Measurements from ENCODE around the gene FBXW9. TPM values are rescaled to one million over a fixed set of nuclear protein-coding genes. Genes with fewer than 3 reads are reported as not detected.
"Not testable (repeated sequence)": the region's sequence is repeated elsewhere in the genome, so short reads cannot be mapped to it uniquely, and the experiment has no call there.

FBXW9 gene
- polyA plus RNA-seq, 2 donors: 5.0 to 12.3 TPM

DNA sequence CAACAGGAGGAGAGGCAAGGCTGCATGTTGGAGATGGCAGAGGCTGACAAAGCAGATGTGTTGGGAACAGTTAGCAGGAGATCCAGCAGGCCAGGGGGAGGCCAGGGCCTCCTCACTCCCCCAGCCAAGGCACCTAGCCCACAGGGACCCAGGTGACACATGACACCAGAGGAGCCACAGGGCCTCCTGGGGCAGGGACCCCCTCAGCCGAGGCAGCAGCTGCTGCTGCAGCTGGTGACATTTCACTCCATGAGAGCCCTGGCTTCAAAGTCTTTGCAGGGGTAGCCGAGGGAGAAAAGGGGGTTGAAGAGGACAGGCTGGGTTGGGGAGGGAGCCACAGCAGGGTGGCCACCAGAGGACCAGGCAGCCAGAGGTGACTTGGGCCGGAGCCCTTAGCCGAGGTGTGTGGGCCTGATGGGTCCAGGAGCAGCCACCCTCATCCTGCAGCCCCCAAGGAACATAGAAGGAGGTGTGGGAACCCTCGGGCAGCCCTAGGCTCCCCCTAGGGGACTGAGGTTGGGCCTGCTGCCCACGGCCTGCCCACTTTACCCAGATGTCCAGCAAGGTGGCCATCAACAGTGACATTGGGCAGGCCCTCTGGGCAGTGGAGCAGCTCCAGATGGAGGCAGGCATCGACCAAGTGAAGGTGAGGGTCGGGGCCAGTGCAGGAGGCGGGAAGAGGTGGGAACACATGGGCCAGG is 8.8 kb downstream of the FBXW9 start, which contains the start of gene GNG14:
TSS of gene GNG14 (plus strand) at position 503 of the 701 bp plus-strand sequence. CDS start at position 554, 51 bp downstream.
- Histone ChIP-seq H3K9me3 (ENCODE audit: control insufficient read depth in 2 of 2, insufficient read depth in 1 of 2, low read depth in 1 of 2, low read length in 1 of 2) (no peaks in the 10 kb centered on the region), H3K36me3 (ENCODE audit: control insufficient read depth in 2 of 2, insufficient read depth in 2 of 2, low read length in 1 of 2) (peaks cover 0 to 7% of the 10 kb centered on the region in 2 donors), H3K4me1 (ENCODE audit: control insufficient read depth in 2 of 2, insufficient read depth in 2 of 2, low read length in 1 of 2) (no peaks in the 10 kb centered on the region), H3K27ac (ENCODE audit: low read depth in 2 of 2, low read length in 1 of 2) (no peak within 1 kb of the TSS), H3K4me3 (ENCODE audit: low read depth in 1 of 2, low read length in 2 of 2) (no peak within 1 kb of the TSS), H3K27me3 (ENCODE audit: control insufficient read depth in 1 of 2, insufficient read depth in 2 of 2, low read length in 2 of 2) (no peaks in the 10 kb centered on the region)
- WGBS, 2 donors: 85 to 88% methylated on average over 9 of the region's 9 CpGs

DNA sequence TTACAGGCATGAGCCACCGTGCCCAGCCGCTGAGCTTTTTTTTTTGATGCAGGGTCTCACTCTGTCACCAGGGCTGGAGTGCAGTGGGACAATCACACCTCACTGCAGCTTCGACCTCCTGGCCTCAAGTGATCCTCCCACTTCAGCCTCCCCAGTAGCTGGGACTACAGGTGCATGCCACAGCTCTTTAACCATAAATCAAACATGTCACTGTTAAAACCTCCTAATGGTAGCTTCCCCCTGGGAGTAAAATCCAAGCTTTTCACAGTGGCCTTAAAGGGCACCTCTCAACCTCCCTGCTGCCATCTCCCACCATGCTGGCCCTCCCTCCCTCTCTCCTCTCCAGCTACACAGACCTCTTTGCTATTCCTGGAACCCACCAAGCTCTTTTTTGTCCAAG is 10.6 kb downstream of the FBXW9 start:
- H3K36me3 ChIP-seq (ENCODE audit: control insufficient read depth in 2 of 2, insufficient read depth in 2 of 2, low read length in 1 of 2): peaks cover 0 to 7% of the 10 kb centered on the region in 2 donors
- no peak overlapping the region for H3K27ac ChIP-seq (ENCODE audit: low read depth in 2 of 2, low read length in 1 of 2)
- 84 to 88% methylated on average over 3 of the region's 3 CpGs for WGBS, 2 donors
- H3K4me3 ChIP-seq (ENCODE audit: low read depth in 1 of 2, low read length in 2 of 2): no peak overlapping the region
- no peaks in the 10 kb centered on the region for H3K27me3 ChIP-seq (ENCODE audit: control insufficient read depth in 1 of 2, insufficient read depth in 2 of 2, low read length in 2 of 2)
- no peaks in the 10 kb centered on the region for H3K4me1 ChIP-seq (ENCODE audit: control insufficient read depth in 2 of 2, insufficient read depth in 2 of 2, low read length in 1 of 2)
- H3K9me3 ChIP-seq (ENCODE audit: control insufficient read depth in 2 of 2, insufficient read depth in 1 of 2, low read depth in 1 of 2, low read length in 1 of 2): no peaks in the 10 kb centered on the region

DNA sequence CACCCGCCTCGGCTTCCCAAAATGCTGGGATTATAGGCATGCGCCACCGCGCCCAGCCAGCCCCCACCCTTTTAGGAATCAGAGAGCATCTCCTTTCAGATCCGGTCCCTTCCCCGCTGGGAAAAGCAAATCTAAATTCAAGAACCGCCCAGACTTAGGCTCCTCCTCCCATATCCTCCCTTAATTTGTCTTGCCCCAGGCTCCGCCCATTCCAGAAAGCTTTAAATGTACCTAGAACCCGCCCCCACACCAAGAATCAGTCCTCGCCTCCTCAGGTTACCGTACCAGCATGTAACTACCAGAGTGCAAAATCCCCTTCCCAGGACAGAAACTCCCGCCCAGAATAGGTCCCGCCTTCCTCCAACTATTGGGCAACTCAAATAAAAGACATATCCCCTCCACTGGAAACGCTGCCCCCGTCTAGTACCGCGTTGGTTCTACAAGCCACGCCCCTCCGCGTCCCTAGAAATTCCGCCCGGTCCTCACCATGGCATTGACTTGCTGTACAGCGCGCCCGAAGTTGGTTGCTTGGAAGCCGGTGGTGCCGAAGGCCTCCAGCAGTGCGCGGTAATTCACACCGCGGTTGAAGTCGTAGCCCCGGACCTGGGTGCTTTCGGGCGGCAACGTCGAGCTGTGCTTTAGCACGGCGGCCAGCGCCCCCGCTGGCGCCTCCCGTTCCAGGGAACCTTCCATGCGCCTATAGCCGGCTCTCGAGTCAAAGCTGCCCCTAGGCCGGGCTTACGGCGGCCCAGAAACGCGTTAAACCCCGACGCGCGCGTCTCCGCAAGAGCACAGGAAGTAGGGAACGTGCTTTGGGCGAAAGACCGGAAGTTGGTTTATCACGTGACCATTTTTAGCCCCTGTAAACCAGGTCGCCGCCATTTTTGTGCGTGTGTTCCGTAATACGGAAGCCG is 15.1 kb downstream of the FBXW9 start, which contains the start of gene DHPS:
TSS of gene DHPS (minus strand) at position 807 of the 914 bp plus-strand sequence. CDS start at position 693, 114 bp downstream.
- H3K27ac ChIP-seq (ENCODE audit: low read depth in 2 of 2, low read length in 1 of 2): peak within 1 kb of the TSS; percentile 99 to 100
- 0% methylated on average over 68 of the region's 68 CpGs for WGBS, 2 donors
- peaks cover 0 to 5% of the 10 kb centered on the region in 2 donors for H3K4me1 ChIP-seq (ENCODE audit: control insufficient read depth in 2 of 2, insufficient read depth in 2 of 2, low read length in 1 of 2)
- peak within 1 kb of the TSS; percentile 87 to 92 for H3K4me3 ChIP-seq (ENCODE audit: low read depth in 1 of 2, low read length in 2 of 2)
- no peaks in the 10 kb centered on the region for H3K9me3 ChIP-seq (ENCODE audit: control insufficient read depth in 2 of 2, insufficient read depth in 1 of 2, low read depth in 1 of 2, low read length in 1 of 2)
- peaks cover 11 to 20% of the 10 kb centered on the region in 2 donors for H3K36me3 ChIP-seq (ENCODE audit: control insufficient read depth in 2 of 2, insufficient read depth in 2 of 2, low read length in 1 of 2)
- no peaks in the 10 kb centered on the region for H3K27me3 ChIP-seq (ENCODE audit: control insufficient read depth in 1 of 2, insufficient read depth in 2 of 2, low read length in 2 of 2)

DNA sequence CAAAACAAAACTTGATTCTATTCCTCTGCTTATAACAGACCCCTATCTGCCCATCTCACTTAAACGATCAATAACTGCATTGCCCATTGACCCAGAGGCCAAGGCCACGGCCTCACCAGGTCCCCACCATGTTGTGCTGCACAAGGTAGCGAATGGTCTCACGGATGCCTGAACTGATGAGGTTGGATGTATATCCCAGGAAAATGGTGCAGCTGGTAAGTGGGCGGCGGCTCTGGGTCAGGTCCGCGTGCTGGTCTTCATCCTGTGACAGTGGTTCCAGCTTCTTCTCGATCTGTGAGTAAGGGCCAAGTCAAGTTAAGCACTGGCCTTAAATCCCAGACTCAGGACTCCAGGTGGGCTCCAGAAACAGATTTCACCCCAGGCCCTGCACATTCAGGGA is 16.4 kb downstream of the FBXW9 start:
- H3K36me3 ChIP-seq (ENCODE audit: control insufficient read depth in 2 of 2, insufficient read depth in 2 of 2, low read length in 1 of 2): peaks cover 11 to 33% of the 10 kb centered on the region in 2 donors
- 92 to 95% methylated on average over 9 of the region's 9 CpGs for WGBS, 2 donors
- H3K27me3 ChIP-seq (ENCODE audit: control insufficient read depth in 1 of 2, insufficient read depth in 2 of 2, low read length in 2 of 2): no peaks in the 10 kb centered on the region
- no peaks in the 10 kb centered on the region for H3K9me3 ChIP-seq (ENCODE audit: control insufficient read depth in 2 of 2, insufficient read depth in 1 of 2, low read depth in 1 of 2, low read length in 1 of 2)
- no peak overlapping the region for H3K4me3 ChIP-seq (ENCODE audit: low read depth in 1 of 2, low read length in 2 of 2)
- peaks cover 0 to 5% of the 10 kb centered on the region in 2 donors for H3K4me1 ChIP-seq (ENCODE audit: control insufficient read depth in 2 of 2, insufficient read depth in 2 of 2, low read length in 1 of 2)
- H3K27ac ChIP-seq (ENCODE audit: low read depth in 2 of 2, low read length in 1 of 2): no peak overlapping the region

GRCh38 chr19:12678039-12678438 is 18.4 kb downstream of the FBXW9 start:
- H3K36me3 ChIP-seq (ENCODE audit: control insufficient read depth in 2 of 2, insufficient read depth in 2 of 2, low read length in 1 of 2): peaks cover 18 to 44% of the 10 kb centered on the region in 2 donors
- WGBS, 2 donors: 88 to 91% methylated on average over 5 of the region's 5 CpGs
- not testable (repeated sequence) for H3K4me3 ChIP-seq (ENCODE audit: low read depth in 1 of 2, low read length in 2 of 2); H3K27ac ChIP-seq (ENCODE audit: low read depth in 2 of 2, low read length in 1 of 2); H3K27me3 ChIP-seq (ENCODE audit: control insufficient read depth in 1 of 2, insufficient read depth in 2 of 2, low read length in 2 of 2); H3K4me1 ChIP-seq (ENCODE audit: control insufficient read depth in 2 of 2, insufficient read depth in 2 of 2, low read length in 1 of 2); H3K9me3 ChIP-seq (ENCODE audit: control insufficient read depth in 2 of 2, insufficient read depth in 1 of 2, low read depth in 1 of 2, low read length in 1 of 2)

DNA sequence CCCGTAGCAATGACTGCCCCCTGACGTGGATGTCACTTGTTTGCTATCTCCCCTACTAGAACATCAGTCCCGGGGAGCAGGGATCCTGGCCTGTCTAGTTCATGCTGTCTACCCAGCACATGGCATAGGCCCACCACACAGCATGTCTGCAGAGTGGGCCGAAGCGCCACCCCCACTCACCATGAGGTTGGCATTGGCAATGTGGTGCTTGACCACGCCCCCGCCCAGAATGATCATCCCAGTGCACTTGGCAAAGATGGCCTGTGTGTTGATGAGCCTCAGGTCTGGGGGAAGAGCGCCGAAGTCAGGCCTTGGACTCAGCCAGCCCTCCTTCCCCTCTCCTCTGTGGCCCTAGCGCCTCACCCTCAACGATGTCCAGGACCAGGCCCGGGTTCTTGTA is 19.5 kb downstream of the FBXW9 start:
- Histone ChIP-seq H3K9me3 (ENCODE audit: control insufficient read depth in 2 of 2, insufficient read depth in 1 of 2, low read depth in 1 of 2, low read length in 1 of 2) (no peaks in the 10 kb centered on the region), H3K27ac (ENCODE audit: low read depth in 2 of 2, low read length in 1 of 2) (no peak overlapping the region), H3K4me1 (ENCODE audit: control insufficient read depth in 2 of 2, insufficient read depth in 2 of 2, low read length in 1 of 2) (peaks cover 0 to 5% of the 10 kb centered on the region in 2 donors), H3K4me3 (ENCODE audit: low read depth in 1 of 2, low read length in 2 of 2) (no peak overlapping the region), H3K36me3 (ENCODE audit: control insufficient read depth in 2 of 2, insufficient read depth in 2 of 2, low read length in 1 of 2) (peaks cover 18 to 50% of the 10 kb centered on the region in 2 donors), H3K27me3 (ENCODE audit: control insufficient read depth in 1 of 2, insufficient read depth in 2 of 2, low read length in 2 of 2) (no peaks in the 10 kb centered on the region)
- 89 to 92% methylated on average over 12 of the region's 12 CpGs for WGBS, 2 donors

DNA sequence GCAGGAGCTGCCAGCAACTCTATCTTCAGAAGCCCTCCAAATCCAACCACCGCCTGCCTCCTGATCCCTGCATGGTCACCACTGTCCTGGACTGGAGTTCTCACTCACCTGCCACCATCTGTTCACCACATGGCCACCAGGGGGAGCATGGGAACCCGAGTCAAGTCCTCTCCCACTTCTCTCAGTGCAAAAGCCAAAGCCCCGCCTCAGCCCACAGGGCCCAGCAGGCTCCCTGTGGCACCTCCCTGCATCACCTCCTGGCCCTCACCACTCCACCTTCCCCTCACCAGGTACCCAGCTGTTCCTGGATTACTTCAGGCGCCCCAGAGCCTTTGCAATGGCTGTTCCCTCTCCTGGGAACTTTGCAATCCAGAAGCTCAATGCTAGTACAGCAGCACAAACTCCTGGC is 20.0 kb downstream of the FBXW9 start:
- Histone ChIP-seq H3K27me3 (ENCODE audit: control insufficient read depth in 1 of 2, insufficient read depth in 2 of 2, low read length in 2 of 2) (no peaks in the 10 kb centered on the region), H3K4me1 (ENCODE audit: control insufficient read depth in 2 of 2, insufficient read depth in 2 of 2, low read length in 1 of 2) (peaks cover 0 to 5% of the 10 kb centered on the region in 2 donors), H3K36me3 (ENCODE audit: control insufficient read depth in 2 of 2, insufficient read depth in 2 of 2, low read length in 1 of 2) (peaks cover 18 to 50% of the 10 kb centered on the region in 2 donors), H3K9me3 (ENCODE audit: control insufficient read depth in 2 of 2, insufficient read depth in 1 of 2, low read depth in 1 of 2, low read length in 1 of 2) (no peaks in the 10 kb centered on the region), H3K4me3 (ENCODE audit: low read depth in 1 of 2, low read length in 2 of 2) (no peak overlapping the region), H3K27ac (ENCODE audit: low read depth in 2 of 2, low read length in 1 of 2) (no peak overlapping the region)
- 9 to 18% methylated on average over 4 of the region's 4 CpGs for WGBS, 2 donors

DNA sequence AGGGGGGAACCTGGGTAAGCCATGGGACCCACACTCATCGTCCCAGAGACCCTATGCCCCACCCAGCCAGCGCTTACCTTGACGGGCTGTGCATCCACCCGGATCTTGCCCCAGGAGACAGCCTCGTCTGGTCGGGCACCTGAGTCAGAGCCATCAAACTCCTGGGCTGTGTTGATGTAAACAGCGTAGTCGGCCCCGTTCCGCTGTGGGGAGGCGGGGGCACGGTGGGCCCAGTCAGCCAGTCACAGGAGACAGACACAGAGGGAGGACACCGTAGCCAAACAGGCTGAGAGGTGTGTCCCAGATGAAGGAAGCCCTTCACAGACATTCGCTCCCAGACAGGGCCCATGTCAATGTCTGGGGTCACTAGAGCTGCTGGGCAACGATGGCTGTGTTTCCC is 20.5 kb downstream of the FBXW9 start:
- no peak overlapping the region for H3K4me3 ChIP-seq (ENCODE audit: low read depth in 1 of 2, low read length in 2 of 2)
- H3K27me3 ChIP-seq (ENCODE audit: control insufficient read depth in 1 of 2, insufficient read depth in 2 of 2, low read length in 2 of 2): no peaks in the 10 kb centered on the region
- H3K9me3 ChIP-seq (ENCODE audit: control insufficient read depth in 2 of 2, insufficient read depth in 1 of 2, low read depth in 1 of 2, low read length in 1 of 2): no peaks in the 10 kb centered on the region
- peak overlapping the region in 1 of 2 donors; percentile 8 for H3K27ac ChIP-seq (ENCODE audit: low read depth in 2 of 2, low read length in 1 of 2)
- H3K36me3 ChIP-seq (ENCODE audit: control insufficient read depth in 2 of 2, insufficient read depth in 2 of 2, low read length in 1 of 2): peaks cover 18 to 50% of the 10 kb centered on the region in 2 donors
- 83 to 84% methylated on average over 15 of the region's 15 CpGs for WGBS, 2 donors
- H3K4me1 ChIP-seq (ENCODE audit: control insufficient read depth in 2 of 2, insufficient read depth in 2 of 2, low read length in 1 of 2): peaks cover 0 to 5% of the 10 kb centered on the region in 2 donors

GRCh38 chr19:12675399-12675798 is 21.0 kb downstream of the FBXW9 start:
- Histone ChIP-seq H3K27me3 (ENCODE audit: control insufficient read depth in 1 of 2, insufficient read depth in 2 of 2, low read length in 2 of 2) (no peaks in the 10 kb centered on the region), H3K36me3 (ENCODE audit: control insufficient read depth in 2 of 2, insufficient read depth in 2 of 2, low read length in 1 of 2) (peaks cover 18 to 50% of the 10 kb centered on the region in 2 donors), H3K4me3 (ENCODE audit: low read depth in 1 of 2, low read length in 2 of 2) (no peak overlapping the region), H3K4me1 (ENCODE audit: control insufficient read depth in 2 of 2, insufficient read depth in 2 of 2, low read length in 1 of 2) (peaks cover 3 to 7% of the 10 kb centered on the region in 2 donors), H3K9me3 (ENCODE audit: control insufficient read depth in 2 of 2, insufficient read depth in 1 of 2, low read depth in 1 of 2, low read length in 1 of 2) (no peaks in the 10 kb centered on the region), H3K27ac (ENCODE audit: low read depth in 2 of 2, low read length in 1 of 2) (no peak overlapping the region)
- 93 to 95% methylated on average over 10 of the region's 10 CpGs for WGBS, 2 donors

Data from esophagus (tissue), 2 donors.